HCT116 (cell line): ENCODE results near the gene TNFRSF14. TPM values are rescaled to one million over a fixed set of nuclear protein-coding genes. Genes with fewer than 3 reads are reported as not detected.
A peak's percentile ranks its signal among the peaks of the same experiment; 100 is the strongest.
"Not testable (repeated sequence)": the region's sequence is repeated elsewhere in the genome, so short reads cannot be mapped to it uniquely, and the experiment has no call there.

ENCODE experiments used
- ATAC-seq: fragments of 200-7000 bp; cut with Tn5 transposase; 2 replicates; pipeline ENCODE4 v1.9.1; 2020; ENCODE audit warnings: mild to moderate bottlenecking, moderate library complexity
- BruUV-seq: library from RNA; stranded (reverse); fragments of 400-500 nt; replicated peaks from 2 replicates; lab custom pipeline; 2021; lab: Mats Ljungman, UMichigan
- CTCF ChIA-PET: fragments of 300-600 bp; sonication (Branson Sonifier 250); formaldehyde crosslinking; loops from one replicate; lab custom pipeline; 2021; ENCODE audit warnings: antibody characterized with exemption; lab: Charles Lee
- POLR2A ChIA-PET: fragments of 300-600, 350-600 bp; sonication (Branson Sonifier 250); formaldehyde crosslinking; loops from one replicate; lab custom pipeline; 2021; ENCODE audit warnings: antibody characterized with exemption; lab: Charles Lee
- RAD21 ChIA-PET, 2 experiments: fragments of 300-600 bp; sonication (Branson Sonifier 250); formaldehyde crosslinking; loops; one replicate each; lab custom pipeline; 2023; ENCODE audit warnings: low total read pairs in 2 of 2; ENCODE audit not compliant: uncharacterized antibody in 2 of 2, unreplicated experiment in 2 of 2, low non-redundant PET in 1 of 2; lab: Charles Lee
- DNase-seq: peaks from one replicate; pipeline ENCODE4 v3.0.0-alpha.2; 2010; ENCODE audit warnings: low read depth, low spot score
- H2AFZ ChIP-seq: fragments of 200-600 bp; shearing (Covaris generic), sonication (generic); 2 replicates; pipeline ENCODE4 v1.6.1; 2017; ENCODE audit warnings: low read depth, mixed run types, mixed read lengths, antibody characterized with exemption, low read length; ENCODE audit not compliant: poor library complexity, severe bottlenecking
- H3K27ac ChIP-seq: 2 replicates; pipeline ENCODE4 v1.5.1; 2012; ENCODE audit warnings: low read depth, low read length
- H3K27me3 ChIP-seq: fragments of 200-600 bp; sonication (generic); 2 replicates; pipeline ENCODE4 v1.6.1; 2016; ENCODE audit warnings: mixed run types, low read length, mixed read lengths; ENCODE audit not compliant: insufficient read depth
- H3K36me3 ChIP-seq, 2 experiments: fragments of 200-500 bp in 1 of 2; fragments of 200-600 bp in 1 of 2; sonication (Bioruptor generic) in 1 of 2; sonication (generic) in 1 of 2; 2 replicates each; pipeline versions ENCODE4 v1.5.1 to v1.6.1; 2014 to 2016; ENCODE audit warnings: low read length in 2 of 2, inconsistent platforms in 1 of 2, mixed read lengths in 1 of 2, mixed run types in 1 of 2; ENCODE audit not compliant: insufficient read depth in 2 of 2, control insufficient read depth in 1 of 2
- H3K4me1 ChIP-seq, 2 experiments: fragments of 200-600 bp in 1 of 2; sonication (generic) in 1 of 2; 2 replicates each; pipeline versions ENCODE4 v1.5.1 to v1.6.1; 2012 to 2017; ENCODE audit warnings: low read length in 2 of 2, inconsistent platforms in 1 of 2, mild to moderate bottlenecking in 1 of 2, mixed read lengths in 1 of 2, mixed run types in 1 of 2, moderate library complexity in 1 of 2; ENCODE audit not compliant: insufficient read depth in 2 of 2, control insufficient read depth in 1 of 2
- H3K4me2 ChIP-seq: fragments of 200-600 bp; sonication (generic); 2 replicates; pipeline ENCODE4 v1.6.1; 2017; ENCODE audit warnings: mixed run types, low read length, mixed read lengths
- H3K4me3 ChIP-seq, 2 experiments: fragments of 200-600 bp in 1 of 2; sonication (generic) in 1 of 2; replicated peaks in 1 of 2; 2 replicates each; pipeline ENCODE4 v1.5.1; 2011 to 2016; ENCODE audit warnings: low read length in 2 of 2, control low read depth in 1 of 2, low read depth in 1 of 2, mild to moderate bottlenecking in 1 of 2, mixed read lengths in 1 of 2, mixed run types in 1 of 2
- H3K79me2 ChIP-seq: fragments of 200-600 bp; sonication (generic); 2 replicates; pipeline ENCODE4 v1.6.1; 2017; ENCODE audit warnings: mild to moderate bottlenecking, mixed run types, low read length, moderate library complexity, mixed read lengths; ENCODE audit not compliant: insufficient read depth
- H3K9ac ChIP-seq: fragments of 200-600 bp; sonication (generic); 2 replicates; pipeline ENCODE4 v1.6.1; 2016; ENCODE audit warnings: low read length, mixed read lengths
- H3K9me2 ChIP-seq: fragments of 200-600 bp; sonication (generic), shearing (Covaris generic); 2 replicates; pipeline ENCODE4 v1.6.1; 2017; ENCODE audit warnings: mixed run types, mild to moderate bottlenecking, moderate library complexity; ENCODE audit not compliant: insufficient read depth
- H3K9me3 ChIP-seq, 2 experiments: fragments of 200-500 bp in 1 of 2; fragments of 200-600 bp in 1 of 2; sonication (Bioruptor generic) in 1 of 2; sonication (generic) in 1 of 2; 2 replicates each; pipeline ENCODE4 v1.6.1; 2014 to 2017; ENCODE audit warnings: low read length in 2 of 2, mixed read lengths in 2 of 2, inconsistent platforms in 1 of 2, low read depth in 1 of 2, mild to moderate bottlenecking in 1 of 2, mixed run types in 1 of 2, moderate library complexity in 1 of 2; ENCODE audit not compliant: control insufficient read depth in 1 of 2, insufficient read depth in 1 of 2
- H4K20me1 ChIP-seq: fragments of 200-600 bp; sonication (generic), shearing (Covaris generic); 2 replicates; pipeline ENCODE4 v1.6.1; 2017; ENCODE audit warnings: mixed run types, mild to moderate bottlenecking, moderate library complexity; ENCODE audit not compliant: insufficient read depth
- ELF1 ChIP-seq: IDR thresholded peaks from 2 replicates; pipeline ENCODE4 v1.6.1; 2012; ENCODE audit warnings: low read depth, borderline replicate concordance
- JUND ChIP-seq: IDR thresholded peaks from 2 replicates; pipeline ENCODE4 v1.6.1; 2012
- POLR2AphosphoS5 ChIP-seq: IDR thresholded peaks from 2 replicates; pipeline ENCODE4 v1.6.1; 2011; ENCODE audit warnings: mild to moderate bottlenecking, low read depth, low read length, moderate library complexity
- ZNF274 ChIP-seq: fragments of 200-500 bp; sonication (Bioruptor generic); IDR thresholded peaks from 2 replicates; pipeline ENCODE4 v1.6.1; 2014; ENCODE audit warnings: mild to moderate bottlenecking, low read depth, low read length, inconsistent platforms
- intact Hi-C: fragments of 100-400 bp; cut with micrococcal nuclease; formaldehyde crosslinking; loops from 2 replicates; pipeline ENCODE4 v1.10.0; 2022
- total RNA-seq: library from RNA; stranded (reverse); gene quantifications from one replicate; pipeline ENCODE4 v1.2.1, GENCODE V29; 2021; ENCODE audit not compliant: unreplicated experiment

TNFRSF14 gene
- total RNA-seq, 1 experiment from 2014 or later: 0.66 TPM

- Histone ChIP-seq H3K4me2 (peak overlapping the region; percentile 64), H3K9ac (peak overlapping the region; percentile 46; the same call in 1 of the 2 replicates), H3K4me1 (peaks cover 9 to 13% of the 10 kb centered on the region in 2 experiments; a peak in 3 of 4 replicates), H3K27ac (peak overlapping the region; percentile 45; the same call in 1 of the 2 replicates)
- 0 out of 2 replicates have a peak, but pooled peaks have one; percentile 9 for ATAC-seq
- H3K9me3 ChIP-seq, H2AFZ ChIP-seq, intact Hi-C loops, CTCF ChIA-PET, H3K79me2 ChIP-seq, H3K36me3 ChIP-seq, DNase-seq, H3K9me2 ChIP-seq, BruUV-seq, POLR2A ChIA-PET, H3K27me3 ChIP-seq, H4K20me1 ChIP-seq, H3K4me3 ChIP-seq, RAD21 ChIA-PET: not testable (repeated sequence)
These were observed 21.4 kb downstream of the TNFRSF14 start for GRCh38 chr1:2577565-2578075.

GRCh38 chr1:2578758-2579118 lies 22.6 kb downstream of the TNFRSF14 start:
- peak overlapping the region; percentile 46; the same call in 1 of the 2 replicates for H3K9ac ChIP-seq
- no TSS peak for BruUV-seq

More at GRCh38 chr1:2578758-2579118, 22.6 kb downstream of the TNFRSF14 start:
- H3K36me3 ChIP-seq: no peaks in the 10 kb centered on the region
- peaks cover 9 to 19% of the 10 kb centered on the region in 2 experiments; a peak in 3 of 4 replicates for H3K4me1 ChIP-seq
- ATAC-seq (no peak), DNase-seq (no peak)
- H3K9me2 ChIP-seq: no peaks in the 10 kb centered on the region
- intact Hi-C loops: no loop called here
- ChIA-PET CTCF (no interaction called here), POLR2A (no interaction called here), RAD21 (no interaction called here)
- TF ChIP-seq ZNF274 (no peak), JUND (no peak), ELF1 (no peak), POLR2AphosphoS5 (no peak)
- no peak overlapping the region for H3K4me3 ChIP-seq
- H3K9me3 ChIP-seq: no peaks in the 10 kb centered on the region
- no peaks in the 10 kb centered on the region for H4K20me1 ChIP-seq
- H2AFZ ChIP-seq: peak overlapping the region; percentile 45
- H3K4me2 ChIP-seq: peak overlapping the region; percentile 64
- H3K27me3 ChIP-seq: no peaks in the 10 kb centered on the region
- H3K27ac ChIP-seq: peak overlapping the region; percentile 16; the same call in 1 of the 2 replicates
- H3K79me2 ChIP-seq: no peaks in the 10 kb centered on the region
